GM19025 (cell line): ENCODE data around the gene NT5C1A.

Source experiments
- ATAC-seq: cut with Tn5 transposase; IDR thresholded peaks from one replicate; pipeline ENCODE4 v1.9.1; 2021; ENCODE audit warnings: mild to moderate bottlenecking, low read depth, moderate library complexity; ENCODE audit not compliant: unreplicated experiment

Gene NT5C1A

DNA sequence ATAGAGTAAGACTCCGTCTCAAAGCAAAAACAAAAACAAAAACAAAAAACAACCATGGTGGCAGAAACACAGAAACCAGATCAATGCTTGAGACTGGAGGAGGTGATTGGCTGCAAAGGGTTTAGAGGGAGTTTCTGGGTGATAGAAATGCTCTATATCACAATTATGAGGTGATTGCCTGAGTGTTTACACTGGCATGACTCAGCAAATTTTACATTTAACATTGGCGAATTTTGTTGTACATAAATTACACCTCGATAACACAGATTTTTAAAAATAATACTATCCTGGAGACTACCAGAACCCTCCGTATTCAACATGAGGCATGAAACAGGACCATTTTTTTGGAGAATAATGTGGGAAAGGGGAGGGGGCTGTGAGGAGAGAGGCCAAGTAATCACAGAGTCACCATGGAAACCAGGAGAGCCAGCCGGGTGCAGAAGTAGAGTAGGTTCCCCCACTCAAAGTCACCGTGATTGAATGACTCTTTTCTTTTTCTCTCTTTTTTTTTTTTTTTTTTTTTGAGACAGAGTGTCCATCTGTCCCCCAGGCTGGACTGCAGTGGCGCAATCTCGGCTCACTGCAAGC is 56.7 kb downstream of the NT5C1A start:
- no peak for ATAC-seq

DNA sequence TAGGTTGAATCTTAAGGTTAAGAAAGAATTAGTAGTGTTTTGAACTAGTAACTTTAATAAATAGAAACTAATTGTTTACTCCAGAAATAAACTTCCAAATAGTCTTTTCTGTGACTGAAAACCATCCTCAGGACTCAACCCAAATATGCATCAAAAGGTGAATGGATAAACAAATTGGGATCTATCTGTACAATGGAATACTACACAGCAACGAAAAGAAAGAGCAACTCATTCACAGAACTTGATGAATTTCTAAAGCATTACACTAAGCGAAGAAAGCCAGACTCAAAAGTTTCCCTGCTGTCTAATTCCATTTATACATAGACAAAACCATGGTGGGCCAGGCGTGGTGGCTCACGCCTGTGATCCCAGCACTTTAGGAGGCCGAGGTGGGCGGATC is 57.4 kb downstream of the NT5C1A start:
- no peak for ATAC-seq

DNA sequence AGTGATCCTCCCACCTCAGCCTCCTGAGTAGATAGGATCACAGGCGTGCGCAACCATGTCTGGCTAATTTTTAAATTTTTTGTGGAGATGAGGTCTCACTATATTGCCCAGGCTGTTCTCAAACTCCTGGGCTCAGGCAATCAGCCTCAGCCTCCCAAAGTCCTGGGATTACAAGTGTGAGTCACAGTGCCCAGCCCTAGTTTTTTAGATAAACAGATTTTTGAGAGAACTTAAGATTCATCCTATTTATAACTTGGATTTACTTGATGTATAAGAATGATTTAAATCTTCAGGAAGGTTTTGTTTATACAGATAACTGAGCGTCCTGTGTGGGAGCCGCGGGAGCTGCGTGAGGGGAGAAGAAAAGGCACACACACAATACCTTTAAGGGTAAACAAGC is 58.7 kb downstream of the NT5C1A start:
- ATAC-seq, result no peak

DNA sequence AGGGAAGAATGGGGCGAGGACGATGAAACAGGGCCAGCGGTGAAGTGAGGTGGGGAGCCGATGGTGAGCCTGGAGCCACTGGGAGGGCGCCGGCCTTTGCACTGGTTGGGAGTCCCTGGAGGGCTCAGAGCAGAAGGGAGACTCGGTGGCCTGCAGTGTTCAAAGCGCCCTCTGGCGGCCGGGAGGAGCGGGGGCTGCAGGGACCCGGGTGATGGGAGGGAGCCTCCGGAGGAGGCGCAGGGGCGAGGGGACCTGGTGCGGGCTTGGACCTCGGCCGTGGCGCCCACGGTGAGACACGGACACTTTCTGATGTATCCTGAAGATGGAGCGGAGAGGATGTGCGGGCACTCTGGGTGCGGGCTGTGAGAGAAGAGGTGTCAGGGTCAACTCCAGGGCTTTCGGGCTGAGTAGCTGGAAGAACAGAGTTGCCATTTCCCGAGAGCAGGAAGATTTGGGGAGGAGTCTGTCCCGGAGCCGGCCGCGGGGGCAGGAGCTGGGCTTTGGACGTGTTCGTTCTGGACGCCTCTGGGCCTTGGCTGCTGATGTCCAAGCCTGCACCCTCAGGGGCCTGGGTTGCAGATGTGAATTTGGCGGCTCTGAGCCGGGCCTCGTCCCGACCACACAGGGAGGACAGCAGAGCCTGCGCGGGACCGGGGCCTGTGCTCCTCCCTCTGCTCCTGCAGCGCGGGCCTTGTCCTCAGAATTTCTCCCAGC is 62.1 kb downstream of the NT5C1A start:
- no peak for ATAC-seq
